HL-60 (cell line): Measurements from ENCODE around the gene DNAJC15.

ENCODE experiments used
- DNase-seq, 2 experiments: peaks; one replicate each; pipeline ENCODE4 v3.0.0-alpha.2; 2010 to 2020; ENCODE audit warnings: low read depth in 1 of 2, low spot score in 1 of 2
- H3K27ac ChIP-seq: fragments of 250-450 bp; sonication (Bioruptor Pico); replicated peaks from 2 replicates; pipeline ENCODE4 v1.5.1; 2020; ENCODE audit warnings: mild to moderate bottlenecking, moderate library complexity
- H3K27me3 ChIP-seq: fragments of 250-450 bp; sonication (Bioruptor Pico); 2 replicates; pipeline ENCODE4 v1.5.1; 2021; ENCODE audit warnings: mild to moderate bottlenecking, moderate library complexity; ENCODE audit not compliant: insufficient read depth, poor library complexity, severe bottlenecking
- H3K4me3 ChIP-seq: replicated peaks from 2 replicates; pipeline ENCODE4 v1.5.1; 2011; ENCODE audit warnings: mild to moderate bottlenecking, control low read depth, low read length; ENCODE audit not compliant: insufficient read depth
- GABPA ChIP-seq: IDR thresholded peaks from 2 replicates; pipeline ENCODE4 v1.6.1; 2012; ENCODE audit warnings: low read depth
- POLR2AphosphoS5 ChIP-seq: IDR thresholded peaks from 2 replicates; pipeline ENCODE4 v1.6.1; 2012; ENCODE audit warnings: low read depth
- SPI1 ChIP-seq: IDR thresholded peaks from 2 replicates; pipeline ENCODE4 v1.6.1; 2012; ENCODE audit warnings: low read depth, mild to moderate bottlenecking, borderline replicate concordance
- TF ChIP-seq, protein P1 (sequence below): IDR thresholded peaks from one replicate; pipeline ENCODE4 v1.5.1; 2011; ENCODE audit warnings: low read length, control low read depth, inconsistent platforms; ENCODE audit not compliant: insufficient read depth
- TF ChIP-seq, protein P2 (sequence below): IDR thresholded peaks from 2 replicates; pipeline ENCODE4 v1.6.1; 2012; ENCODE audit warnings: low read depth; ENCODE audit not compliant: insufficient replicate concordance

The DNAJC15 gene

DNA sequence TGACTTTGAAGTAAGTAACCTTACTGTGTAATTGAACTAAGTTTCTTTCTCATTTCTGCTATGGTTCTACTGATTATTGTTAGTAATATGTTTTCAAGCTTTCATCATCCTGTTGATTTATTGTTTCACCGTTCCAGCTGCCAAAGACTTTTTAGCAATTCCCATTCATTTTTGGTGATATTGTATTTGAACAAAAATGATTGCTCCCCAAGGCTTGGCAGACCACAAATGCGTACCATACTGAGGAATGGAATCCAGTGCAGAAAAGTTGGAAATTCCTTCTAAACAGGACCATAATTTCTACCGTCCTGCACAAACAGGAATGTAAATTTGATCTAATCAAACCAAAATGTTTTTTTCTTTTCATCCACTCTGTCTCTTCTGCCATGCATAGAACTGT is 42.1 kb upstream of the DNAJC15 start:
- Histone ChIP-seq H3K27ac (no peak overlapping the region), H3K4me3 (no peak overlapping the region)
- TF ChIP-seq, protein P1, sequence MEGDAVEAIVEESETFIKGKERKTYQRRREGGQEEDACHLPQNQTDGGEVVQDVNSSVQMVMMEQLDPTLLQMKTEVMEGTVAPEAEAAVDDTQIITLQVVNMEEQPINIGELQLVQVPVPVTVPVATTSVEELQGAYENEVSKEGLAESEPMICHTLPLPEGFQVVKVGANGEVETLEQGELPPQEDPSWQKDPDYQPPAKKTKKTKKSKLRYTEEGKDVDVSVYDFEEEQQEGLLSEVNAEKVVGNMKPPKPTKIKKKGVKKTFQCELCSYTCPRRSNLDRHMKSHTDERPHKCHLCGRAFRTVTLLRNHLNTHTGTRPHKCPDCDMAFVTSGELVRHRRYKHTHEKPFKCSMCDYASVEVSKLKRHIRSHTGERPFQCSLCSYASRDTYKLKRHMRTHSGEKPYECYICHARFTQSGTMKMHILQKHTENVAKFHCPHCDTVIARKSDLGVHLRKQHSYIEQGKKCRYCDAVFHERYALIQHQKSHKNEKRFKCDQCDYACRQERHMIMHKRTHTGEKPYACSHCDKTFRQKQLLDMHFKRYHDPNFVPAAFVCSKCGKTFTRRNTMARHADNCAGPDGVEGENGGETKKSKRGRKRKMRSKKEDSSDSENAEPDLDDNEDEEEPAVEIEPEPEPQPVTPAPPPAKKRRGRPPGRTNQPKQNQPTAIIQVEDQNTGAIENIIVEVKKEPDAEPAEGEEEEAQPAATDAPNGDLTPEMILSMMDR: no peak
- TF ChIP-seq POLR2AphosphoS5 (no peak), SPI1 (no peak), GABPA (no peak)
- TF ChIP-seq, protein P2, sequence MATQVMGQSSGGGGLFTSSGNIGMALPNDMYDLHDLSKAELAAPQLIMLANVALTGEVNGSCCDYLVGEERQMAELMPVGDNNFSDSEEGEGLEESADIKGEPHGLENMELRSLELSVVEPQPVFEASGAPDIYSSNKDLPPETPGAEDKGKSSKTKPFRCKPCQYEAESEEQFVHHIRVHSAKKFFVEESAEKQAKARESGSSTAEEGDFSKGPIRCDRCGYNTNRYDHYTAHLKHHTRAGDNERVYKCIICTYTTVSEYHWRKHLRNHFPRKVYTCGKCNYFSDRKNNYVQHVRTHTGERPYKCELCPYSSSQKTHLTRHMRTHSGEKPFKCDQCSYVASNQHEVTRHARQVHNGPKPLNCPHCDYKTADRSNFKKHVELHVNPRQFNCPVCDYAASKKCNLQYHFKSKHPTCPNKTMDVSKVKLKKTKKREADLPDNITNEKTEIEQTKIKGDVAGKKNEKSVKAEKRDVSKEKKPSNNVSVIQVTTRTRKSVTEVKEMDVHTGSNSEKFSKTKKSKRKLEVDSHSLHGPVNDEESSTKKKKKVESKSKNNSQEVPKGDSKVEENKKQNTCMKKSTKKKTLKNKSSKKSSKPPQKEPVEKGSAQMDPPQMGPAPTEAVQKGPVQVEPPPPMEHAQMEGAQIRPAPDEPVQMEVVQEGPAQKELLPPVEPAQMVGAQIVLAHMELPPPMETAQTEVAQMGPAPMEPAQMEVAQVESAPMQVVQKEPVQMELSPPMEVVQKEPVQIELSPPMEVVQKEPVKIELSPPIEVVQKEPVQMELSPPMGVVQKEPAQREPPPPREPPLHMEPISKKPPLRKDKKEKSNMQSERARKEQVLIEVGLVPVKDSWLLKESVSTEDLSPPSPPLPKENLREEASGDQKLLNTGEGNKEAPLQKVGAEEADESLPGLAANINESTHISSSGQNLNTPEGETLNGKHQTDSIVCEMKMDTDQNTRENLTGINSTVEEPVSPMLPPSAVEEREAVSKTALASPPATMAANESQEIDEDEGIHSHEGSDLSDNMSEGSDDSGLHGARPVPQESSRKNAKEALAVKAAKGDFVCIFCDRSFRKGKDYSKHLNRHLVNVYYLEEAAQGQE: no peak

DNA sequence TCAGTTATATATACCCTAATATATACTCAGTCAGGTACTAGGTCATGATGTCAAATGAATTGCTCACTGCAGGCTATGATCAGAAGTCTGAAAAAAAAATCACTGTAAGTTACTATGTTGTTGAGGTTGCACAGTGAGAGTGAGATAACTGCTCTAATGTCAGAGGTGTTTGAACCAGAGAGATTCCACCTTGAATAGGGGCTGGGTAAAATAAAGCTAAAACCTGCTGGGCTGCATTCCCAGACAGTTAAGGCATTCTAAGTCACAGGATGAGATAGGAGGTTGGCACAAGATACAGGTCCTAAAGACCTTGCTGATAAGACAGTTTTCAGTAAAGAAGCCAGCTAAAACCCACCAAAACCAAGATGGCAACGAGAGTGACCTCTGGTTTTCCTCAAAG is 41.5 kb upstream of the DNAJC15 start:
- DNase-seq: no peak
- Histone ChIP-seq H3K27me3 (no peaks in the 10 kb centered on the region), H3K27ac (no peak overlapping the region), H3K4me3 (no peak overlapping the region)
- TF ChIP-seq POLR2AphosphoS5: no peak
- TF ChIP-seq, protein P2: no peak
- no peak for TF ChIP-seq GABPA
- TF ChIP-seq, protein P1: no peak
- no peak for TF ChIP-seq SPI1

More for the DNA sequence above, 42.1 kb upstream of the DNAJC15 start:
- no peaks in the 10 kb centered on the region for H3K27me3 ChIP-seq
- no peak for DNase-seq

DNA sequence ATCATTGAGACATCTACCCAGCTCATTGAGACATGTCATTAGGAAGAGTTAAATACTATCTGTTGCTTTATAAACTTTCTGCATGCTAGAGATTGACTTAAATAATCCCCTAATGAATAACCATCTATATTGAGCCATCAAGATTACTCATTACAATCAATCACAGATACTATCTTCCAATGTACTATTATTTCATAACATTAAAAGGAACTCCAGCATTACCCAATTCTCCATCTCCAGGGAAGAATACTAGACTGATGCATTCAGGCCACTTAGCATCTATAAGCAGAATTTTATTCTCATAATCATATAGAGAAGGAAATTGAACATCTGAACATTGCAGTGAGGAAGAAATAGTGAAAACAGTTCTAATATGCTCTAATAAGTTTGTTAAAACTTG is 39.4 kb upstream of the DNAJC15 start:
- Histone ChIP-seq H3K27ac (no peak overlapping the region), H3K27me3 (no peaks in the 10 kb centered on the region), H3K4me3 (no peak overlapping the region)
- DNase-seq: no peak
- TF ChIP-seq, protein P1: no peak
- TF ChIP-seq GABPA: no peak
- no peak for TF ChIP-seq SPI1
- TF ChIP-seq POLR2AphosphoS5: no peak
- TF ChIP-seq, protein P2: no peak
